Erythroblast (primary cell): ENCODE data around the gene COG7.

Experiments used
- GATA1 ChIP-seq: IDR thresholded peaks from 2 replicates; pipeline ENCODE4 v1.6.1; 2011; ENCODE audit warnings: low read depth, mild to moderate bottlenecking, control low read depth, low read length, moderate library complexity
- POLR2A ChIP-seq: IDR thresholded peaks from 2 replicates; pipeline ENCODE4 v1.6.1; 2011; ENCODE audit warnings: mild to moderate bottlenecking, low read length

- TF ChIP-seq POLR2A (no peak), GATA1 (no peak)
These were observed 83.6 kb downstream of the COG7 start for GRCh38 chr16:23369416-23369815.
